Measurements from ENCODE around the gene CD68.
A peak's percentile ranks its signal among the peaks of the same experiment; 100 is the strongest.
"Not testable (repeated sequence)": the region's sequence is repeated elsewhere in the genome, so short reads cannot be mapped to it uniquely, and the experiment has no call there.

CD68 gene

DNA sequence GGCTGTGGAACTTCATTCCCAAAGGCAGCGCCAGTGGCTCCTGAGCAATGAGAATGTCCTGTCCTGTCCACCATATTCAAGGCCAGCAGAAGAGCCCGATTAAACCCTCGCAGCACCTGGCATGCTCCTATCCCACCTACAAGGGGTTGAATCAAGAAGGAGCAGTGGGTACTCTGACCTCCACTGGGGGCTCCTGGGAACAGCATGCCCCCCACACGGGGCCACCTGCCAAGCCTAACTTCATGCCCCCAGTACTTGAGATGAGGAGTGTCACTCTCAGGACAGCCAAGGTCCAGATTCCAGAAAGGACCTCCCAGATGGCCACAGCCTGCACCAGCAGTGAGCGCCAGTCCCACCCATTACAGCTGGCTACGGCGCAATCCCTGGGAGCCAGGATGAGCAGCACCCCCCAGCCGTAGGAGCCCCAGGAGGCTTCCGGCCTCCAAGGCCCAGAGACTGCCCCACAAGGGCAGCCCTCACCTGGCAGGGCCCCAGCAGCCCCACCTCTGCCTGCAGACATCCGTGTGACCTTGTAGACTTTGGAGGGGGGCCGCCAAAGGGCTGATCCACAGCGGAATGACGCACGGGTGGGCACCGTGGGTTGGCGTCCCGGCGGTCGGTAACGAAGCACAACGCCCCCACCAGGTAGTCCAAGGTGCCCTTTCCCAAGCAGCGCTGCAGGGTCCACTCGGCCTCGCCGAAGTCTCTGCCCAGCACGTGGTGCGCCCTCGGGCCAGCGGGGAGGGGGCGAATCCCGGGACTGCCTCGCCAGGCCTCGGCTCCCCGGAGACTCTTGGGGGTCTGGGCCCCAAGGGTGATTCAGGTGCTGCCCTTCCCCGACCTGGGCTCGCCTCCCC, 3.2 kb downstream of the CD68 start:
- no peak for DNase-seq

GRCh38 chr17:7583253-7584109, 4.0 kb downstream of the CD68 start, which contains the start of gene MPDU1:
MPDU1 (plus strand) TSS chr17:7583852; CDS start chr17:7583863, 11 bp downstream.
- DNase-seq = peak; percentile 99

DNA sequence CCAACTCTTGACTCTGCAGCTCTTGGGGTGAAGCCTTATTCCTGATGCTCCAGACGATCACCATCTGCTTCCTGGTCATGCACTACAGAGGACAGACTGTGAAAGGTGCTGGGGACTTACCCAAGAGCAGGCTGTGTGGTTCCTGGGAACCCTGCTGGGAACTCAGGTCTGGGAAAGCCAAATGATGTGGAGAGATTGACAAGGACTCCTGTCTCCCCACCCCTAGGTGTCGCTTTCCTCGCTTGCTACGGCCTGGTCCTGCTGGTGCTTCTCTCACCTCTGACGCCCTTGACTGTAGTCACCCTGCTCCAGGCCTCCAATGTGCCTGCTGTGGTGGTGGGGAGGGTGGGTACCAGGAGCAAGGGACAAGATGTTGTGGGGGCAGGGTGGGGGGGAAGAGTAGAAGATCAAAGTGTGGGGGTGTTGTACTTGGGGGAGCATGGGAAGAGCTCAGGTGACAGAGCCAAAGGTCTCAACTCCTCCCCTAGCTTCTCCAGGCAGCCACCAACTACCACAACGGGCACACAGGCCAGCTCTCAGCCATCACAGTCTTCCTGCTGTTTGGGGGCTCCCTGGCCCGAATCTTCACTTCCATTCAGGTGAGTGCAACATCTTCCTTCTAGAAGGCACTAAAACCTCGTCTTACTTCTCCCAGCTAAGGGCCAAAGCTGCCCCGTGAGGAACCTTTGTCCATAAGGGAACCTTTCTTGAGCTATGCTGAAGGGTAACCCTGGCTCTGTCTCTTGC, 7.4 kb downstream of the CD68 start:
- peak; percentile 71 for DNase-seq

GRCh38 chr17:7587420-7588151, 8.1 kb downstream of the CD68 start:
- peak; percentile 78 for DNase-seq

GRCh38 chr17:7588553-7589203, 9.2 kb downstream of the CD68 start:
- DNase-seq = peak; percentile 57

DNA sequence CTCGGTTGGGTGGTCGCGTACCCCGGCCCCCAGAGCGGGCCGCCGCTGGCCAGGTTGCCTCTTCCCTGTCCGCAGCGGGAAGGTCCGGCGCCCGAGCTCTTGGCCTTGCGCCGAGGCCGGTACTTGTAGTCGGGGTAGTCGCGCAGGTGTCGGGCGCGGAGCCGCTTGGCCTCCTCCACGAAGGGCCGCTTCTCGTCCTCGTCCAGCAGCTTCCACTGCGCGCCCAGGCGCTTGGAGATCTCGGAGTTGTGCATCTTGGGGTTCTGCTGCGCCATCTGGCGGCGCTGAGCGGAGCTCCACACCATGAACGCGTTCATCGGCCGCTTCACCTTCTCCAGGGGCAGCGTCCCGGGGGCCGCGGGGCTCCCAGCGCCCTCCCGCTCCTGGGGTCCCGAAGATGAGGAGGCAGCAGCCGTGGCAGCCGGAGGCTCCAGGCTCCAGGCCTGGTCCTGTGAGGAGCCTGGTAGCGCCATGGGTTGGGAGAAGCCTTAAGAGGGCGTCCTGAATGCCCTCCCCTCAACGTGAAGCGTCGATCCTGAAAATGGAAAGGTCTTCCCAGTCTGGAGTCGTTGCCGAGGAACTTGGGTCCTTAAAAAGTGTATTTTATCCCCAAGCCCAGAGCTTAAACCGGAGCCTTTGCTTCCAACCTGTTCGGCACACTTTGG, 9.9 kb downstream of the CD68 start:
- DNase-seq = peak; percentile 95

DNA sequence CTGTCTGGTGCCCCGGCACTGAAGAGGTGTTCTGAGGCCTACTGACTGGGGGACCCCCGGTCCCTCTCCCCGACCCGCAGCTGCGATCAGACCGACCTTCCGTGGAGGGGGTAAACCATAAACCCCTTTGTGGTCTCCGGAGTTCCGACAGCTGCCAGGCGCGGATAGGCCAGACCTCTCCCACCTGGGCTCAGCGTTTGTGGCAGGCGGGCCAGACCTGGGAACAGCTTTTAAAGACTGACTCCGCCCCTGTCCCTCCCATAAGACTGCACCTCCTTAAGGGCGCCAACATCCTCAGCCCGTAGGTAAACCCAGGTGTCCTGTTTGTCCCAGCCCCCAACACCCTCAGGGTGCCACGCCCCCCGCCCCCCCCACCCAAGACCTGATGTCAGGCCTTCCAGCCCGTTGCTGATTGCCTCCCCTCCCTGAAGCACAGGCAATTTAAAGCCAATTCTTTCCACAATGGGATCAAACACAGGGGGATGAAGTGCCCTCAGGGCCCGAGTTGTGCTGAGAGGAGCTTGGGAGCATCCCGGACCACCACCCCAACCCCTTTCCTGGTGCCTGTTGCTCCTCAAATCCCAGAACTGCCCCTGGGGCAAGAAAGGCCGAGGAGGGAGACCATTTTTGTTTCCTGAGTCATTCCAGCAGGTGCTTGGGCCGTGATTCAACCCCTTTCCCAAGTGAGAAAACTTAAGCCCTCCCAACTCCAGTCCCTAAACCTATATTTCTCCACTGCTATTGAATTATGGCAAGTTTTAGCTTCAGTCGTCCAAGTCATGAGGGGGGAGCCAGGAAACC, 10.7 kb downstream of the CD68 start, which contains the start of gene SOX15:
Gene SOX15, minus strand, starts transcription at position 204 of the 801 bp plus-strand sequence. CDS start 418 bp downstream, outside the sequence.
- peak; percentile 97 for DNase-seq

GRCh38 chr17:7590743-7591142, 11.3 kb downstream of the CD68 start:
- DNase-seq = peak; percentile 99

- no peak for DNase-seq
These were observed 12.2 kb downstream of the CD68 start for GRCh38 chr17:7591596-7591995.

GRCh38 chr17:7592422-7593021, 13.1 kb downstream of the CD68 start:
- no peak for DNase-seq

DNA sequence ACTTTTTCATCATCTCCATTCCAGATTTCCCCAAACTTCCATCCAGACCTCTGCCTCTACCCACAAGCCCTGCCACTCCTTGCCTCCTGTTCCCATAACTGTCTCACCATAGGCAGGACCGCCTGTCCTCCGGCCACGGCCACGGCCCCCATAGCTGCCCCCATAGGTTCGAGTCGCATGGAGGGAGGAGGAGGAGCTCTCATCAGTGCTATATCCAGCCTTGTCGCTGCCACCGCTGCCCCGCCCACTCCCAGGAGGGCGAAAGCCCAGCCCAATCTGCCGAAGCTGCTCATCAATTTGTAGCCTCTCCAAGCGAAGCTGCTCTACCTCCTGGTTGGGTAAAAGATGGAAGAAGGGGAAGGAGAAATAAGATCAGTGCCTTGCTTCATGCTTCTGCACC, 13.9 kb downstream of the CD68 start:
- DNase-seq = peak; percentile 61

GRCh38 chr17:7597561-7597960, 18.1 kb downstream of the CD68 start:
- DNase-seq = not testable (repeated sequence)

DNA sequence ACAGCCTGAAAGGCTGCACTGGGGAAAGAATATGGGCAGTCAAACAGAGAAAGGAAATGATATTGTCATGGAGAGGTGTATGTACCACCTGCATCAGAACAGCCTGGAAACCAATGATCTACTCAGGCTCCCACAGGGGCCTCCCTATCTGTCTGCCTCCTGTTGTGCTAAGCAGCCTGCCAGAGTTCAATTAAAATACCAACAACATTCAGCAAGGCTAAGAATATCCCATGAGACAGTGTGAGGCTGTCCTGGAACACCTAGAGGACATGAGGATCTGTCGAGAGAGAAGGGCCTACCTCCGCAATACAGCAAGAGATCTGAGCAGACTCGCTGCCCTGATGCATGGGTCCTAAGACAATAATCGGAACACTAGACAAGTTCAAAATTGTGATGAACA, 26.8 kb downstream of the CD68 start:
- DNase-seq = no peak

GRCh38 chr17:7610641-7611040, 31.2 kb downstream of the CD68 start:
- no peak for DNase-seq

- no peak for DNase-seq
These were observed 32.3 kb downstream of the CD68 start for GRCh38 chr17:7611635-7612293.

DNA sequence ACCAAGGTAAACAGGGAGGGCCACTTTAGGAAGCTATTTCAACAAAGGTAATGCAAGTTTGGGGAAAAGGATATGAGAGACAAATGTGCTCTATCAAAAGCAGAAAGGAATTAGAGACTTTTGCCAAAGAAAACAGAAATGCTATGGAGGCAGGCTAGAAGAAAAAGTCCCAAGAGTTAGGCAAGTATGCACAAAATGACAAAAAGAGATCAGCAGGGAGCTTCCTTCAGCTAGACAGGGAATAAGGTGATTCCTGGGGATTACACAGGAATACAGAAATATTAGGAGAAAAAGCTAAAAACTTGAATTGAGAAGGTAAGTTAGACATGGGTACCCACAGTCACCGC, 32.8 kb downstream of the CD68 start:
- no peak for DNase-seq

DNA sequence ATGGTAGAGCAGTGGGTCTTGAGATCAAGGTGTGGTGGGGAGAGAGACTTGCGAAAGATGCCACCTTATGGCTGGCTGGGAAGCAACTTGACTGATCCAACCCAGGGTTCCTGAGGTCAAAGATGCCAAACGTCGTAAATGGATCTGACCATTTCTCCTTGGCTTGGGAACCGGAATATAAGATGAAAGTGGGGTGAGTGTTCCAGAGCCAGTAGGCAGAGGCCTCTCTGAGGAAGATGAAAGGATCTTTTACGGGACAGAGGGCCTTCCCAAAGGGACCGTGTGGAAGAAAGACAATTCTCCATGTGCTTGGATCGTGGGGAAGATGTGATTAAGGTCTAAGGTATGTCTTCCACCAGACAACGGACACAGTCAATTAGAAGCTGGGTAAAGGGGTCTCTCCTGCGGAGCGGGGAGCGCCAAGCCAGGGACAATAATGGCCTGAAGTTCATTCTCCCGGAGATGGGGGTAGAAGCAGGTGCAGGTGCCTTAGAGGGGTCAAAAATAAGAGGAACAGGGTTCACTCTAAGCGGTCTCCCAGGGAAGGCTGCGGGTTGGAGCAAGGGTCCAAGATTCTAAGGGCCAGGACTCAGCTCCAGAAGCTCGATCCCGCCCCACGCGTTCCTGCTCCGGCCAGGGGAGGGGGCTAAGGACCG, 34.5 kb downstream of the CD68 start:
- peak; percentile 63 for DNase-seq

GRCh38 chr17:7614425-7615264, 35.2 kb downstream of the CD68 start, which contains the start of gene FXR2:
FXR2 (minus strand) TSS chr17:7614897; CDS start chr17:7614532, 365 bp downstream.
- DNase-seq = peak; percentile 100
